ENCODE data around the gene SH3PXD2A. TPM values are rescaled to one million over a fixed set of nuclear protein-coding genes. Genes with fewer than 3 reads are reported as not detected.

Gene SH3PXD2A
- total and polyA plus RNA-seq, 8 donors: 3.9 to 16.4 (median 8.0) TPM

DNA sequence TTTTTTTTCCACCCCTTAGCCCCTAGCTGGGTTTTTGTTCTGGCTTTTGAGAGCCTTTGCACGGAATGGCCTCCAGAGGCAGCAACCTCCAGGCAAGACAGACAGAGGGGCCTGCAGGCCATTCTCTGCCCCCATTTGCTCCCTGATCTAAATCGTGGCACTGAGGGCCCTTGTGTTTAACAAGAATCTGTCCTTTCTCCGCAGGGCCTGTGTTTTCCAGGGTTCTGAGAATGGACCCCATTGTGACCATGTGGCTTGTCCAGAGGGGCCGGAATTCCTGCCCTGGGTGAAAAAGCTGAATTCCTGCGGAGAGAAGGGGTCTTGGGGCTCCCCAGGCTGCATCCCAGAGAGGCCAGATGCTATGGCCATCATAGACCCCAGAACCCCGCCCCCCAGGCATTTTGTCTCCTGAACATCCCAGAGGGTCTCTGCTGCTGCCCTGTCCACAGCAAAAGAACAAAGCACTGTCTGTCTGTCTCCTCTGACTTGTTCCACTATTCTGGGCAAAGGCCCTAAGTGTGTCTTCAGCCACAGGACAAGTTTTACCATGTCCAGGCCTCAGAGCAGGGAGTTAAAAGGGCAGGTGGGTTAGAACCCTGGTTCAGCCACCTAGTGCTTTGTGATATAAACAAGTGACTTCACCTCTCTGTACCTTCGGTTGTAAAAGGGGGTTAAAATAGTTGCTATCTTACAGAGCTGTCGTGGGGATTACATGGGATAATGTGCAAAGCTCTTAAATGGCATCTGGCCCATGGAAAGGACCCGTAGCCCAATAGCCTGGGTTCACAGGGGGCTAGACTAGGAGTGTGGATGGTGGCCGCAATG lies 155.6 kb downstream of the SH3PXD2A start:
- H3K36me3 ChIP-seq: no peaks in the 10 kb centered on the region
- DNase-seq: no peak
- no peak overlapping the region for H3K27ac ChIP-seq
- H3K4me3 ChIP-seq: no peak overlapping the region
- WGBS, 2 donors: 70 to 80% methylated on average over 10 of the region's 10 CpGs
- TF ChIP-seq, protein P1, sequence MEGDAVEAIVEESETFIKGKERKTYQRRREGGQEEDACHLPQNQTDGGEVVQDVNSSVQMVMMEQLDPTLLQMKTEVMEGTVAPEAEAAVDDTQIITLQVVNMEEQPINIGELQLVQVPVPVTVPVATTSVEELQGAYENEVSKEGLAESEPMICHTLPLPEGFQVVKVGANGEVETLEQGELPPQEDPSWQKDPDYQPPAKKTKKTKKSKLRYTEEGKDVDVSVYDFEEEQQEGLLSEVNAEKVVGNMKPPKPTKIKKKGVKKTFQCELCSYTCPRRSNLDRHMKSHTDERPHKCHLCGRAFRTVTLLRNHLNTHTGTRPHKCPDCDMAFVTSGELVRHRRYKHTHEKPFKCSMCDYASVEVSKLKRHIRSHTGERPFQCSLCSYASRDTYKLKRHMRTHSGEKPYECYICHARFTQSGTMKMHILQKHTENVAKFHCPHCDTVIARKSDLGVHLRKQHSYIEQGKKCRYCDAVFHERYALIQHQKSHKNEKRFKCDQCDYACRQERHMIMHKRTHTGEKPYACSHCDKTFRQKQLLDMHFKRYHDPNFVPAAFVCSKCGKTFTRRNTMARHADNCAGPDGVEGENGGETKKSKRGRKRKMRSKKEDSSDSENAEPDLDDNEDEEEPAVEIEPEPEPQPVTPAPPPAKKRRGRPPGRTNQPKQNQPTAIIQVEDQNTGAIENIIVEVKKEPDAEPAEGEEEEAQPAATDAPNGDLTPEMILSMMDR (IDR thresholded peaks at IDR 0.05): no peak
- H3K4me1 ChIP-seq: no peaks in the 10 kb centered on the region
- H3K27me3 ChIP-seq: no peaks in the 10 kb centered on the region
- intact Hi-C loops (cut with DNase I): loop anchor here in 2 of 3 donors (10.0 kb wide), 2 partner anchors 175 to 285 kb away; no protein-coding TSS in a partner anchor
- H3K9me3 ChIP-seq: no peaks in the 10 kb centered on the region
- ATAC-seq: no peak
- no peak for FAIRE-seq

DNA sequence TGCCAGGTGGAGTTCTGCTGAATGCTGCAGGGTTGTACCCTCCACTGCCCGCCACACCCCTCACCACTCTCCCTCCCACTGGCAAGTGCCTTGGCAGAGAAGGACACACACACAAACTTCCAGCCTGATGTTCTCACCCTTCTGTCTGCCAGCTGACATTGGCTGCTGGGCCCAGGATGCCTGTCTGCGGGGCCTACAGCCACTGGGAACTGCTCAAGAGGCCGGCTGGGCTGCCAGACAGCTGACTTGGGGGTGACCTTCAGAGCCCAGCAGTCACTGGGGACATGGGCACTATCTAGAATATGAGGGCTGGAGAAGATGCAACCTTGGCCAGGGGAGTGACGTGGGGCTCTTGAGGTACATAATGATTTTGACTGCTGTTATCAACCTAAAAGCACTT lies 157.1 kb downstream of the SH3PXD2A start:
- TF ChIP-seq, protein P1 (IDR thresholded peaks at IDR 0.05): no peak
- intact Hi-C loops (cut with DNase I): loop anchor here in 1 of 3 donors (10.0 kb wide), 1 partner anchor 283 kb away; no protein-coding TSS in a partner anchor
- DNase-seq: peak in 1 of 6 donors; percentile 22
- FAIRE-seq: no peak
- Histone ChIP-seq H3K27me3 (no peaks in the 10 kb centered on the region), H3K4me1 (no peaks in the 10 kb centered on the region), H3K4me3 (no peak overlapping the region), H3K36me3 (no peaks in the 10 kb centered on the region), H3K9me3 (no peaks in the 10 kb centered on the region), H3K27ac (no peak overlapping the region)
- ATAC-seq: no peak
- 82 to 91% methylated on average over 4 of the region's 4 CpGs for WGBS, 2 donors

- intact Hi-C loops (cut with DNase I): loop anchor here in 1 of 3 donors (10.0 kb wide), 1 partner anchor 283 kb away; no protein-coding TSS in a partner anchor
These were observed 157.6 kb downstream of the SH3PXD2A start for GRCh38 chr10:103697787-103698186.

GRCh38 chr10:103696411-103697145 lies 158.8 kb downstream of the SH3PXD2A start:
- H3K4me1 ChIP-seq: no peaks in the 10 kb centered on the region
- DNase-seq (peak in 1 of 6 donors; percentile 33), FAIRE-seq (no peak), ATAC-seq (peak in 3 of 4 donors; percentile 59 to 64 (median 60))
- no peaks in the 10 kb centered on the region for H3K36me3 ChIP-seq
- H3K27me3 ChIP-seq: no peaks in the 10 kb centered on the region
- H3K27ac ChIP-seq: no peak overlapping the region
- no peak overlapping the region for H3K4me3 ChIP-seq
- 61 to 69% methylated on average over 10 of the region's 10 CpGs for WGBS, 2 donors
- TF ChIP-seq, protein P1 (IDR thresholded peaks at IDR 0.05): no peak
- no peaks in the 10 kb centered on the region for H3K9me3 ChIP-seq
- intact Hi-C loops (cut with DNase I): loop anchor here in 1 of 3 donors (10.0 kb wide), 1 partner anchor 282 kb away; no protein-coding TSS in a partner anchor

More at GRCh38 chr10:103697787-103698186, 157.6 kb downstream of the SH3PXD2A start:
- ATAC-seq (no peak), DNase-seq (no peak), FAIRE-seq (no peak)
- H3K4me3 ChIP-seq: no peak overlapping the region
- TF ChIP-seq, protein P1 (IDR thresholded peaks at IDR 0.05): no peak
- no peaks in the 10 kb centered on the region for H3K27me3 ChIP-seq
- H3K4me1 ChIP-seq: no peaks in the 10 kb centered on the region
- 89 to 94% methylated on average over 4 of the region's 4 CpGs for WGBS, 2 donors
- H3K27ac ChIP-seq: no peak overlapping the region
- no peaks in the 10 kb centered on the region for H3K9me3 ChIP-seq
- no peaks in the 10 kb centered on the region for H3K36me3 ChIP-seq

Data from pancreas (tissue), 10 donors.